Lower lobe of right lung (tissue), 2 donors: ENCODE results near the gene ARAP1. TPM values are rescaled to one million over a fixed set of nuclear protein-coding genes. Genes with fewer than 3 reads are reported as not detected.

Experiments used
- ATAC-seq, 2 donors: fragments of 200-7000 bp; cut with Tn5 transposase; one replicate each; pipeline ENCODE4 v1.9.1; 2020 to 2022; ENCODE audit warnings: mild to moderate bottlenecking in 2 of 2, moderate library complexity in 2 of 2
- DNase-seq: peaks from one replicate; pipeline ENCODE4 v3.0.0-alpha.2; 2020
- H3K27ac ChIP-seq: fragments of 200-600 bp; one replicate; pipeline ENCODE4 v1.8.0; 2022
- H3K27me3 ChIP-seq: fragments of 200-600 bp; one replicate; pipeline ENCODE4 v1.8.0; 2022; ENCODE audit warnings: low read depth
- H3K36me3 ChIP-seq: fragments of 200-600 bp; one replicate; pipeline ENCODE4 v1.8.0; 2022; ENCODE audit warnings: mild to moderate bottlenecking
- H3K4me1 ChIP-seq: fragments of 200-600 bp; one replicate; pipeline ENCODE4 v1.8.0; 2022
- H3K4me3 ChIP-seq: fragments of 200-600 bp; one replicate; pipeline ENCODE4 v1.8.0; 2022; ENCODE audit warnings: mild to moderate bottlenecking
- H3K9me3 ChIP-seq: fragments of 200-600 bp; one replicate; pipeline ENCODE4 v1.8.0; 2022
- CTCF ChIP-seq: fragments of 200-600 bp; IDR thresholded peaks from one replicate; pipeline ENCODE4 v1.8.0; 2022; ENCODE audit warnings: antibody characterized with exemption, mild to moderate bottlenecking
- intact Hi-C: fragments of 100-400 bp; cut with DNase I; formaldehyde crosslinking; loops from one replicate; pipeline ENCODE4 v1.11.0; 2022
- total RNA-seq: library from RNA; stranded (reverse); fragmentation: NEBNext Ultra II Directional; extraction: Animal tissue kit (Norgen Biotek cat#: 25700); gene quantifications from one replicate; pipeline ENCODE4 v1.2.1, GENCODE V29; 2021
- donor health status: DM: no; HTN: yes; CAD: no; lungs with severe emphysema.

Gene ARAP1
- total RNA-seq, 1 donor from 2014 or later: 276 TPM

- peaks cover 89% of the 10 kb centered on the region for H3K4me1 ChIP-seq
- no peaks in the 10 kb centered on the region for H3K27me3 ChIP-seq
- DNase-seq (no peak), ATAC-seq (no peak)
- H3K36me3 ChIP-seq: peaks cover 10% of the 10 kb centered on the region
- no peaks in the 10 kb centered on the region for H3K9me3 ChIP-seq
- H3K27ac ChIP-seq: peak overlapping the region; percentile 31
- no peak overlapping the region for H3K4me3 ChIP-seq
- intact Hi-C loops: no loop called here
- TF ChIP-seq CTCF: no peak
Observed at GRCh38 chr11:72745511-72745910, 6.7 kb downstream of the ARAP1 start.

GRCh38 chr11:72744474-72744873, 7.7 kb downstream of the ARAP1 start:
- H3K36me3 ChIP-seq: peaks cover 10% of the 10 kb centered on the region
- DNase-seq (no peak), ATAC-seq (no peak)
- peaks cover 92% of the 10 kb centered on the region for H3K4me1 ChIP-seq
- intact Hi-C loops: no loop called here
- no peaks in the 10 kb centered on the region for H3K27me3 ChIP-seq
- no peaks in the 10 kb centered on the region for H3K9me3 ChIP-seq
- no peak overlapping the region for H3K4me3 ChIP-seq
- peak overlapping the region; percentile 66 for H3K27ac ChIP-seq
- no peak for TF ChIP-seq CTCF

- H3K27me3 ChIP-seq: no peaks in the 10 kb centered on the region
- H3K4me1 ChIP-seq: peaks cover 93% of the 10 kb centered on the region
- no peak for TF ChIP-seq CTCF
- no peak for DNase-seq
- no peak for ATAC-seq
- H3K4me3 ChIP-seq: no peak overlapping the region
- H3K27ac ChIP-seq: peak overlapping the region; percentile 66
- peaks cover 10% of the 10 kb centered on the region for H3K36me3 ChIP-seq
- no peaks in the 10 kb centered on the region for H3K9me3 ChIP-seq
- intact Hi-C loops: no loop called here
Observed at GRCh38 chr11:72743321-72744221, 8.6 kb downstream of the ARAP1 start.

- H3K9me3 ChIP-seq: no peaks in the 10 kb centered on the region
- peaks cover 6% of the 10 kb centered on the region for H3K36me3 ChIP-seq
- DNase-seq (no peak), ATAC-seq (no peak)
- TF ChIP-seq CTCF: no peak
- no peak overlapping the region for H3K4me3 ChIP-seq
- H3K27me3 ChIP-seq: no peaks in the 10 kb centered on the region
- peak overlapping the region; percentile 66 for H3K27ac ChIP-seq
- intact Hi-C loops: no loop called here
- peaks cover 96% of the 10 kb centered on the region for H3K4me1 ChIP-seq
Observed at GRCh38 chr11:72742513-72743320, 9.5 kb downstream of the ARAP1 start.

- intact Hi-C loops: no loop called here
- peak; percentile 7 to 33 for ATAC-seq
- H3K36me3 ChIP-seq: no peaks in the 10 kb centered on the region
- no peak for TF ChIP-seq CTCF
- DNase-seq: peak; percentile 60
- peak overlapping the region; percentile 4 for H3K4me3 ChIP-seq
- peak overlapping the region; percentile 66 for H3K27ac ChIP-seq
- no peaks in the 10 kb centered on the region for H3K9me3 ChIP-seq
- no peaks in the 10 kb centered on the region for H3K27me3 ChIP-seq
- peaks cover 96% of the 10 kb centered on the region for H3K4me1 ChIP-seq
Observed at GRCh38 chr11:72741849-72742512, 10.2 kb downstream of the ARAP1 start.
